ENCODE measurements around the gene ITGBL1. TPM values are rescaled to one million over a fixed set of nuclear protein-coding genes. Genes with fewer than 3 reads are reported as not detected.
A peak's percentile ranks its signal among the peaks of the same experiment; 100 is the strongest.

The ITGBL1 gene
- total and polyA plus RNA-seq, 2 experiments from 2014 or later: 0.29 TPM; not detected in 1

- H3K27me3 ChIP-seq (ENCODE audit: insufficient read depth): no peaks in the 10 kb centered on the region
- H2AFZ ChIP-seq: 0 out of 2 replicates have a peak overlapping the region, but pooled peaks have one; percentile 0
- Mint-ChIP-seq H3K27me3 (ENCODE audit: insufficient read depth, low read depth, poor library complexity) (no peaks in the 10 kb centered on the region), H3K9me3 (no peaks in the 10 kb centered on the region), H3K4me3 (no peak overlapping the region), H3K36me3 (ENCODE audit: low read depth) (0 out of 3 replicates have a peak, but pooled peaks cover 3% of the 10 kb centered on the region), H3K4me1 (peaks cover 10% of the 10 kb centered on the region), H3K27ac (peak overlapping the region; percentile 22; the same call in 1 of the 2 replicates)
- no peaks in the 10 kb centered on the region for H4K20me1 ChIP-seq (replicated peaks; ENCODE audit: insufficient read depth)
- peak; percentile 73 for ATAC-seq
- peaks cover 2% of the 10 kb centered on the region; the same call in 1 of the 2 replicates for H3K9me2 ChIP-seq (ENCODE audit: insufficient read depth)
- H3K36me3 ChIP-seq (ENCODE audit: insufficient read depth): no peaks in the 10 kb centered on the region
- H3K4me1 ChIP-seq (ENCODE audit: insufficient read depth): no peaks in the 10 kb centered on the region
- no peaks in the 10 kb centered on the region for H3F3A ChIP-seq (replicated peaks; ENCODE audit: low read depth)
- H3K27ac ChIP-seq (ENCODE audit: low read depth): no peak overlapping the region
- H3K4me3 ChIP-seq: no peak overlapping the region
- H3K4me2 ChIP-seq: no peak overlapping the region
- H3K79me2 ChIP-seq (replicated peaks; ENCODE audit: insufficient read depth): no peaks in the 10 kb centered on the region
- DNase-seq (ENCODE audit: low spot score): peak; percentile 21
- no peak for TF ChIP-seq NANOG (IDR thresholded peaks at IDR 0.05; ENCODE audit: borderline replicate concordance)
- no peak for TF ChIP-seq ZNF114 (CRISPR knock-in tag; IDR thresholded peaks at IDR 0.05)
- no peak for TF ChIP-seq CTCF (conservative IDR thresholded peaks at IDR 0.05; ENCODE audit: low read depth in 2 of 2)
- TF ChIP-seq EZH2phosphoT487 (IDR thresholded peaks at IDR 0.05; ENCODE audit: unreplicated experiment): no peak
- no peak for TF ChIP-seq STAT1 (IDR thresholded peaks at IDR 0.05; ENCODE audit: unreplicated experiment)
- no peak for TF ChIP-seq POLR2AphosphoS5 (IDR thresholded peaks at IDR 0.05; ENCODE audit: low read depth)
- TF ChIP-seq REST (IDR thresholded peaks at IDR 0.05; ENCODE audit: unreplicated experiment): no peak
- TF ChIP-seq EZH2 (IDR thresholded peaks at IDR 0.05; ENCODE audit: low read depth, unreplicated experiment): no peak
- TF ChIP-seq ZNF331 (CRISPR knock-in tag; IDR thresholded peaks at IDR 0.05; ENCODE audit: low read depth): no peak
- no peak for TF ChIP-seq CREB1 (CRISPR knock-in tag; IDR thresholded peaks at IDR 0.05; ENCODE audit: low read depth)
- TF ChIP-seq JUNB (IDR thresholded peaks at IDR 0.05; ENCODE audit: unreplicated experiment): no peak
- no peak for TF ChIP-seq ZNF462 (CRISPR knock-in tag; IDR thresholded peaks at IDR 0.05)
- no peak for TF ChIP-seq ETS1 (IDR thresholded peaks at IDR 0.05)
These were observed 255.6 kb downstream of the ITGBL1 start for GRCh38 chr13:101708115-101708514.

All from GM23338 (cell line).